GM18505 (cell line): ENCODE measurements around the gene KANSL1.

Source experiments
- ATAC-seq: cut with Tn5 transposase; IDR thresholded peaks from one replicate; pipeline ENCODE4 v1.9.1; 2021; ENCODE audit not compliant: unreplicated experiment
- POLR2A ChIP-seq: IDR thresholded peaks from 4 replicates; pipeline ENCODE4 v1.6.1; 2011; ENCODE audit warnings: borderline replicate concordance; ENCODE audit not compliant: insufficient read depth, insufficient read length; ENCODE audit errors: extremely low read depth

The KANSL1 gene

GRCh38 chr17:46063241-46063640, 130.0 kb downstream of the KANSL1 start:
- TF ChIP-seq POLR2A: no peak
- no peak for ATAC-seq

- ATAC-seq: no peak
- no peak for TF ChIP-seq POLR2A
Measured at GRCh38 chr17:46061435-46061834, 131.8 kb downstream of the KANSL1 start.

DNA sequence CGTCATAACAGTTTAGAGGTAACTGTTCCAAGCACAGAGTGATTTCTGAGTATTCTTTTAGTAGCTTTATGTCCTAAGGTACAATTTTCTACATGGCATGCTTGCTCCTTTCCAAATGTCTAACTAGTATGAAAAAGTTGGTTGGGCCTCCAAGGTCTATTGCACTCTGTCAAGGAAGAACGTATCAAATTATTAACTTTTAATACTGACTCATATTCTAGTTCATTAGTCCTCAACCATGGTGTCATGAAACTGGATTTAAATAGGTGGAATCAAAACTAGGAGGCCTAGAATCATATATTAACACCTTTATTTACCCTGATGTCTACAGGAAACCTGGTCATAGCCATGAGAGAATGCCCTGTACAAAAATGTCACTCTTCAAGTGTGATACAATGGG, 132.8 kb downstream of the KANSL1 start:
- ATAC-seq: no peak
- TF ChIP-seq POLR2A: no peak

DNA sequence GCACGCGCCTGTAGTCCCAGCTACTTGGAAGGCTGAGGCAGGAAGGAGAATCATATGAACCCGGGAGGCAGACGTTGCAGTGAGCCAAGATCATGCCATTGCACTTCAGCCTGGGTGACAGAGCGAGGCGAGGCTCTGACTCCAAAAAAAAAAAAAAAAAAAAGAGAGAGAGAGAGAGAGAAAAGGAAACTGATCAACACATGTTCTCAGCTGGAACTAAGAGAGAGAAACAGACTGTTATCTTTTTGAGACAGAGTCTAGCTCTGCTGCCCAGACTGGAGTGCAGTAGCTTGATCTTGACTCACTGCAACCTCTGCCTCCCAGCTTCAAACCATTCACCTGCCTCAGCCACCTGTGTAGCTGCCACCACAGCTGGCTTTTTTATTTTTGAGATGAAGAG, 133.7 kb downstream of the KANSL1 start:
- no peak for TF ChIP-seq POLR2A
- ATAC-seq: no peak

GRCh38 chr17:46057366-46057765, 135.9 kb downstream of the KANSL1 start:
- TF ChIP-seq POLR2A: no peak

GRCh38 chr17:46056800-46057304, 136.4 kb downstream of the KANSL1 start:
- TF ChIP-seq POLR2A: no peak
- ATAC-seq: no peak

More at GRCh38 chr17:46057366-46057765, 135.9 kb downstream of the KANSL1 start:
- ATAC-seq: no peak

DNA sequence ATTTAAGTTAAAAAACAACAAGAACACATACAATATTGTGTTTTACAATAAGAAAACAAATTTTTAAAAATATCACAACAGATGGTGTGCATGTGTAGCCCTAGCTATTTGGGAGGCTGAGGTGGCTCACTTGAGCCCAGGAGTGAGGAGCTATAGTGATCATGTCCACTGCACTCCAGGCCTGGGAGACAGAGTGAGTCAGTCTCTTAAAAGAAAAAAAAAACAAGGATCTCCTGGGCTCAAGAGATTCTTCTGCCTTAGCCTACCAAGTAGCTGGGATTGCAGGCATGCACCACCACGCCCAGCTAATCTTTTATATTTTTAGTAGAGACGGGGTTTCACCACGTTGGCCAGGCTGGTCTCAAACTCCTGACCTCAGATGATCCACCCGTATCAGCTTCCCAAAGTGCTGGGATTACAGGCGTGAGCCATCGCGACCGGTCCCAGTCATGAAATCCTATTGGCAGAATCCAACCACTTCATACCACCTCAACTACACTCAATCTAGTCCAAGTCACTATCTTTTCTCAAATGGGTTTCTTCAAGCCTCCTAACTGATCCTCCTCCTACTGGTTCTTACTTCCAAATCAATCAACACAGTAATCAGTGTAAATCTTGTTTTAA, 139.2 kb downstream of the KANSL1 start:
- TF ChIP-seq POLR2A: no peak
- no peak for ATAC-seq

DNA sequence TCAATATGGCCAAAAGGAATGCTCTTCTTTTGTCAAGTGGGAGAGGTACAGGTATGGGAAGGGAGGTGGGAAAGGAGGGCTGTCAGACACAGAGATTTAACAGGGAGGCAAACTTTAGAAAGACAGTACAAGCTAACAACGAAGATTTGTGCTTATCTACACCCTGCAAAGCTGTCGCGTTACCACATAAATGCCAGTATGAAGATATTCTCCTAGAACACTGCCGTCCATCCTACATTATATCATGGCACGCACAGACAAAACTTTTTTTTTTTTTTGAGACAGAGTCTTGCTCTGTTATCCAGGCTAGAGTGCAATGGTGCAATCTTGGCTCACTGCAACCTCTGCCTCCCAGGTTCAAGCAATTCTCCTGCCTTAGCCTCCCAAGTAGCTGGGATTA, 143.6 kb downstream of the KANSL1 start:
- ATAC-seq: no peak
- TF ChIP-seq POLR2A: no peak

GRCh38 chr17:46047856-46048255, 145.4 kb downstream of the KANSL1 start:
- ATAC-seq: no peak
- TF ChIP-seq POLR2A: no peak

- TF ChIP-seq POLR2A: no peak
- no peak for ATAC-seq
Measured at GRCh38 chr17:46047398-46047797, 145.8 kb downstream of the KANSL1 start.

GRCh38 chr17:46046957-46047356, 146.3 kb downstream of the KANSL1 start:
- TF ChIP-seq POLR2A: no peak
- no peak for ATAC-seq

DNA sequence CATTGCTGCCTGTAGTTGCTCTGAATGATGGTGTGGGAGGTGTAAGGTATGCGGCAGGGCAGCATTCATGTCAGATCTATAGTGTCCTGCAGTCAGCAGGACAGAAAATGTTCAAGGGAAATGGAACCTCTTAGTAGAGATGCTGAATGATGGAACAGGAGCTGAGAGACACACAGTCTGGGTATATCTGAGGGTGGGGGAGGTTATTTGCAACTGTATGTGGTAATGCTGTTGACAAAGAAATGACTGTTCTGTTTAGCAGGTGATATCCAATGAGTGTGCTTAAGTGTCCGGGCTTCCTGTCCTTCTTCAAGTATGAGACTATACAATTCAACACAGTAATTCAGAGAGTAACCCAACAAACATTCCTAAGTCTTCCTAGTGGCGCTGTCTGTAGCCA, 147.6 kb downstream of the KANSL1 start:
- TF ChIP-seq POLR2A: no peak
- no peak for ATAC-seq

DNA sequence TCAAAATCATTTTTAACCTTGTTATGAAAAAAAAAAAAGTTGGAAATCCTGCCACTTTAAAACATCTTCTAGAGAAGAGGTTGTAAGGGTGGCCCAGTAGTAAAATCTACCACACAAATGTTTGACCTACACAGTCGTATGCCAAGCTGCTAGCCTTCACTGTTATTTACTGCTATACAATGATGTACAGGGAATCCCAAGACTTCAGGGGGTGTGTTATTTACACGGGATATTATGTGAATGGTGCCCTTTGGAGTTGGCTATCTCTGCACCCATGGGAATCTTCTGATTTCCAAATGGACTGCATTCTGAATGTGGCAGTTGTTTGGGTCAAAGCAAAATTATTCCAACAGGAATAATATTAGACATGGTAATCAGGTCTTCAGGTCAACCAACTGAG, 148.2 kb downstream of the KANSL1 start:
- no peak for TF ChIP-seq POLR2A
- ATAC-seq: no peak

DNA sequence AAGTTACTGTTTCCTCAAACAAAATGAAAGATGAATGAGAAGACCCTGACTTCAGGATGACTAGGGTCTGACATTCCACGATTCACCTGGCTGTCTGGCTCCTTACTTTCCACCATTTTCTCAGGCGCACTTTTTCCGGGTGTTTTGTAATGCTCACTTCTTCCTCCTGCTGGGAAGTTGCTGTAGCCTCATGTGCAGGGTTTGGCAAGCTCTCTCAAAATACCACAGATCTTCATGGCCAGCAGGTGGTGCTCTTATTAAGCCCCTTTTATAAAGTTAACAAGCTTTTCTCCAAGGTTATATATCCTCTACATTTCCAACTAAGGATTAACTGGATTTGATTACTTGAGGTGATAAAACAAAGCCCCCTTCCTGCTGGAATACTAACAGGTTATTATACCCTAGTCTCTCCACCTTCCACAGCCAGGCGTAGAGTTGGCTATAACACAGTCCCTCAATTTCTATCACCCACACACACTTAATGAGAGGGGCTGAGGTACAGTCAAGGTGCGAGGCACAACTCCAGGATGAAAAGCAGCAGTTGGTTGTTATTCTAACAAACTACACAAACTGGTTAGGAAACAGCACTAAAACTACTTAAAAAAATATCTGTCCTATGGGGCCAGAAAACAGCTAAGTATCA, 148.8 kb downstream of the KANSL1 start:
- no peak for ATAC-seq
- TF ChIP-seq POLR2A: no peak
